Lung (tissue), 12 donors: Measurements from ENCODE around the gene PARP4. TPM values are rescaled to one million over a fixed set of nuclear protein-coding genes. Genes with fewer than 3 reads are reported as not detected.
"Not testable (repeated sequence)": the region's sequence is repeated elsewhere in the genome, so short reads cannot be mapped to it uniquely, and the experiment has no call there.

Experiments
- ATAC-seq: fragments of 200-7000 bp; cut with Tn5 transposase; one replicate; pipeline ENCODE4 v1.9.1; 2020; ENCODE audit warnings: moderate number of reproducible peaks; ENCODE audit not compliant: insufficient read depth, low FRiP score
- DNase-seq, 3 donors: peaks; one replicate each; pipeline ENCODE4 v3.0.0-alpha.2; 2013 to 2017
- H3K27ac ChIP-seq, 2 donors: one replicate each; pipeline ENCODE4 v1.5.1; 2013; ENCODE audit warnings: mild to moderate bottlenecking in 2 of 2, moderate library complexity in 2 of 2, control low read depth in 1 of 2, inconsistent platforms in 1 of 2, low read depth in 1 of 2, low read length in 1 of 2
- H3K27me3 ChIP-seq, 3 donors: one replicate each; pipeline ENCODE4 v1.5.1; 2013; ENCODE audit warnings: low read length in 2 of 3; ENCODE audit not compliant: control insufficient read depth in 3 of 3, insufficient read depth in 3 of 3
- H3K36me3 ChIP-seq, 4 donors: one replicate each; pipeline ENCODE4 v1.5.1; 2013; ENCODE audit warnings: low read length in 4 of 4, mild to moderate bottlenecking in 1 of 4, moderate library complexity in 1 of 4; ENCODE audit not compliant: control insufficient read depth in 4 of 4, insufficient read depth in 4 of 4
- H3K4me1 ChIP-seq, 5 donors: one replicate each; pipeline ENCODE4 v1.5.1; 2013; ENCODE audit warnings: low read length in 5 of 5, mild to moderate bottlenecking in 2 of 5, moderate library complexity in 1 of 5; ENCODE audit not compliant: control insufficient read depth in 5 of 5, insufficient read depth in 5 of 5
- H3K4me3 ChIP-seq: one replicate; pipeline ENCODE4 v1.5.1; 2013; ENCODE audit warnings: mild to moderate bottlenecking, control low read depth, moderate library complexity
- H3K9ac ChIP-seq, 2 donors: one replicate each; pipeline ENCODE4 v1.5.1; 2013; ENCODE audit warnings: low read length in 2 of 2, control low read depth in 1 of 2; ENCODE audit not compliant: insufficient read depth in 1 of 2
- H3K9me3 ChIP-seq, 4 donors: one replicate each; pipeline ENCODE4 v1.5.1; 2013; ENCODE audit warnings: low read length in 3 of 4, mild to moderate bottlenecking in 1 of 4, moderate library complexity in 1 of 4; ENCODE audit not compliant: control insufficient read depth in 4 of 4, insufficient read depth in 3 of 4
- WGBS, 2 donors: extraction: QIAGEN DNeasy Blood & Tissue Kit; methylation state at CpG; one replicate each; pipeline ENCODE4 v1.1.7; 2013; 5-methylcytosine and 5-hydroxymethylcytosine counted together
- polyA plus RNA-seq, 2 donors: library from polyadenylated mRNA; stranded (reverse); fragments of 200-250 nt; gene quantifications; one replicate each; pipeline ENCODE4 v1.2.1, GENCODE V29; 2013
- total RNA-seq, 2 donors: library from RNA; depleted of rRNA in 1 of 2; stranded (reverse); fragments of >200 nt in 1 of 2; gene quantifications; one replicate each; pipeline ENCODE4 v1.2.1, GENCODE V29; 2014 to 2021
- TF ChIP-seq, protein P1 (sequence below): IDR thresholded peaks from 2 replicates; pipeline ENCODE4 v1.5.1; 2012; ENCODE audit warnings: mild to moderate bottlenecking; ENCODE audit errors: control extremely low read depth, extremely low read depth
- donor health status: control.
- donor health status: control.
- donor health status: Bipolar disorder and iron deficiency.
- donor health status: healthy.
- donor health status: DM: yes; HTN: yes; CAD: no.

Gene PARP4
- total and polyA plus RNA-seq, 4 donors = 18.4 to 61.1 (median 46.2) TPM

DNA sequence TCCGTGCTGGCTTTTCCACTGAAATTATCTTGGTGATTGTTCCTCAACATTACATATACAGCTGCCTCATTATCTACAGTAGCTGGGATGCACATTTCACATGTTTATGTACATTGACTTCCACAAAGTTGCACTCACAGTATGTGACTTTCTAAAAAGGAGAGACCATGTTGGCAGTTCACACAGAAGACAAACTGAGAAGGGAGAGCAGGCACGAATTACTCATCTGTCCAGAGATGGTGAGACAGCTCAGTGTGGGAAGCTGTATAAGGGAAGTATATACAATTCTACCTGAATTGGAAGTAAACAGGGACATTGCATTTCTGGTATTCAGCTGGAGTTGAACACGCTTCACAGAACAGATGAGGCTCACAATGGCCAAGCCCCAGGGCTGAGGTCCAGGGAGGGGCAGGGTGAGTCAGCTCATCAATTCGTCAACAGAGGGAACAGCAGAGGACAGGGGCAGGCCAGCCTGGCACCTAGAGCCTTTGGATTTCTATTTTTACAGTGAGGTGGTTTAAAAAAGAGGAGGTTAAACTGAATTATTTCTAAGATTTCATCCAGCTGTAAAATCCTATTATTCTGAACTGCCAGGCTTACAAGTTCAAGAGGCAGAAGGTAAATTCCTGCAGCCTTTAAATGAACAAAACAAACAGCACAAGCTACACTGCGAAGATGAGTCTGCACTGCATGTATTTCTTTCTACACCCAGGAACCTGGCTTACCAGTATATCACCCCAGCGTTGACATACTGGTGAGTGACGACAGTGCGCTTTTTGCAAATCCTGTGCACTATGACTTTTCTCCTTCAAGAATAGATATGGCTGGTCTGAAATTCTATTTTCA lies 9.8 kb downstream of the PARP4 start:
- 74 to 81% methylated on average over 8 of the region's 8 CpGs for WGBS, 2 donors
- DNase-seq (no peak), ATAC-seq (no peak)
- H3K9me3 ChIP-seq = no peaks in the 10 kb centered on the region
- peaks cover 3 to 16% (median 9%) of the 10 kb centered on the region in 4 donors for H3K36me3 ChIP-seq
- TF ChIP-seq, protein P1, sequence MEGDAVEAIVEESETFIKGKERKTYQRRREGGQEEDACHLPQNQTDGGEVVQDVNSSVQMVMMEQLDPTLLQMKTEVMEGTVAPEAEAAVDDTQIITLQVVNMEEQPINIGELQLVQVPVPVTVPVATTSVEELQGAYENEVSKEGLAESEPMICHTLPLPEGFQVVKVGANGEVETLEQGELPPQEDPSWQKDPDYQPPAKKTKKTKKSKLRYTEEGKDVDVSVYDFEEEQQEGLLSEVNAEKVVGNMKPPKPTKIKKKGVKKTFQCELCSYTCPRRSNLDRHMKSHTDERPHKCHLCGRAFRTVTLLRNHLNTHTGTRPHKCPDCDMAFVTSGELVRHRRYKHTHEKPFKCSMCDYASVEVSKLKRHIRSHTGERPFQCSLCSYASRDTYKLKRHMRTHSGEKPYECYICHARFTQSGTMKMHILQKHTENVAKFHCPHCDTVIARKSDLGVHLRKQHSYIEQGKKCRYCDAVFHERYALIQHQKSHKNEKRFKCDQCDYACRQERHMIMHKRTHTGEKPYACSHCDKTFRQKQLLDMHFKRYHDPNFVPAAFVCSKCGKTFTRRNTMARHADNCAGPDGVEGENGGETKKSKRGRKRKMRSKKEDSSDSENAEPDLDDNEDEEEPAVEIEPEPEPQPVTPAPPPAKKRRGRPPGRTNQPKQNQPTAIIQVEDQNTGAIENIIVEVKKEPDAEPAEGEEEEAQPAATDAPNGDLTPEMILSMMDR = no peak
- H3K4me1 ChIP-seq = peaks cover 0 to 8% (median 0%) of the 10 kb centered on the region in 5 donors
- H3K27ac ChIP-seq = no peak overlapping the region
- H3K27me3 ChIP-seq = no peaks in the 10 kb centered on the region
- H3K4me3 ChIP-seq = no peak overlapping the region
- H3K9ac ChIP-seq = no peak overlapping the region

DNA sequence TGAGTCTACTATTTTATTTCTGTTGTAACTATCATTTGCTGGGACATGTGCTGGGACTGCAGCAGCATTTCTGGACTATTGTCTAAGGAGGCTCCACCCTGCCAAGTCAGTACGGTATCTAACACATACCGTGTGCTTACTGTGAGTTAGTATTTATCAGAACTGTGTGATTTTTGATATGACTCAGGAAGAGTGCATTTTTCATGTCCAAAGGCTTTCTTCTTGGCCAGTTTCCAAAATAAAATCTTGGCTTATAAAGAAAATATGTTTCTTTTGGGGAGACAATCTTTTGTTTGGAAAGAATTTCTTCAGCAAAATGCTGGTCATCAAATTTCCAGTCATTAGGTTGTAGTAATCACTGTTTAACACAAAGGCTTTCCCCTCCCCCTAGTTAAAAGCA lies 11.6 kb downstream of the PARP4 start:
- H3K4me1 ChIP-seq = peaks cover 0 to 8% (median 0%) of the 10 kb centered on the region in 5 donors
- 35 to 70% methylated on average over 2 of the region's 2 CpGs for WGBS, 2 donors
- no peak overlapping the region for H3K9ac ChIP-seq
- TF ChIP-seq, protein P1 = no peak
- no peak for ATAC-seq
- H3K27ac ChIP-seq = no peak overlapping the region
- no peaks in the 10 kb centered on the region for H3K27me3 ChIP-seq
- H3K9me3 ChIP-seq = no peaks in the 10 kb centered on the region
- H3K4me3 ChIP-seq = no peak overlapping the region
- H3K36me3 ChIP-seq = peaks cover 11 to 17% (median 14%) of the 10 kb centered on the region in 4 donors
- peak in 2 of 3 donors; percentile 45 to 46 for DNase-seq

DNA sequence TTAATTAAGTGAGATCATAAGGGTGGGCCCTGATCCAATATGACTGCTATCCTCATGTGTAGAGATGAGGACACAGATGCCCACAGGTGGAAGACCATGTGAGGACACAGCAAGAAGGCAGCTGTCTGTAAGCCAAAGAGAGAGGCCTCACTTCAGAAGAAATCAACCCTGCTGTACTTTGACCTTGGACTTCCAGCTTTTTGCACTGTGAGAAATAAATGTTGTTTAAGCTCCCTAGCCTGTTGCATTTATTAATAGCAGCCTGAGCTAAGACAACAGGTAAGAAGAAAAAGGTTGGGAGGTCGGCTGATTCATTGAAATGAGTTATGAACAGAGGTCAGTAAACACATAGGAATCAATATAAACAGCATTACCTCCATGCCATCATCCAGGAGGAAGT lies 14.8 kb downstream of the PARP4 start:
- peaks cover 26 to 32% (median 28%) of the 10 kb centered on the region in 4 donors for H3K36me3 ChIP-seq
- ATAC-seq = no peak
- TF ChIP-seq, protein P1 = no peak

GRCh38 chr13:24496295-24496694 lies 16.3 kb downstream of the PARP4 start:
- ATAC-seq = not testable (repeated sequence)
- 65 to 90% methylated on average over 2 of the region's 2 CpGs for WGBS, 2 donors

More for the DNA sequence above, 14.8 kb downstream of the PARP4 start:
- Histone ChIP-seq H3K4me3 (no peak overlapping the region), H3K9ac (no peak overlapping the region), H3K27ac (no peak overlapping the region), H3K9me3 (no peaks in the 10 kb centered on the region), H3K27me3 (no peaks in the 10 kb centered on the region), H3K4me1 (peaks cover 0 to 8% (median 0%) of the 10 kb centered on the region in 5 donors)
- whole genome bisulfite sequencing, 2 donors = 92 to 93% methylated on average over 1 of the region's 1 CpG
- DNase-seq = no peak

More at GRCh38 chr13:24496295-24496694, 16.3 kb downstream of the PARP4 start:
- not testable (repeated sequence) for H3K4me1 ChIP-seq, H3K27ac ChIP-seq, H3K4me3 ChIP-seq, H3K9me3 ChIP-seq, H3K27me3 ChIP-seq, DNase-seq, H3K9ac ChIP-seq
- peaks cover 32 to 37% (median 35%) of the 10 kb centered on the region in 4 donors for H3K36me3 ChIP-seq
